Neural progenitor cell (in vitro differentiated cells): ENCODE measurements around the gene TSC22D2.

Experiments used
- CTCF ChIP-seq: fragments of 200-600 bp; sonication (generic); IDR thresholded peaks from 2 replicates; pipeline ENCODE4 v1.5.1; 2017; ENCODE audit warnings: antibody characterized with exemption, mild to moderate bottlenecking
- EZH2 ChIP-seq: fragments of 200-600 bp; sonication (generic); IDR thresholded peaks from 2 replicates; pipeline ENCODE4 v1.6.1; 2017; ENCODE audit warnings: antibody characterized with exemption, mild to moderate bottlenecking, moderate library complexity

GRCh38 chr3:150443331-150443741 is 35.2 kb downstream of the TSC22D2 start:
- TF ChIP-seq CTCF (no peak), EZH2 (no peak)
